ENCODE data around the gene PNPLA2. TPM values are rescaled to one million over a fixed set of nuclear protein-coding genes. Genes with fewer than 3 reads are reported as not detected.

Gene PNPLA2
- total and polyA plus RNA-seq, 2 donors from 2014 or later: 67.9 to 173 TPM

DNA sequence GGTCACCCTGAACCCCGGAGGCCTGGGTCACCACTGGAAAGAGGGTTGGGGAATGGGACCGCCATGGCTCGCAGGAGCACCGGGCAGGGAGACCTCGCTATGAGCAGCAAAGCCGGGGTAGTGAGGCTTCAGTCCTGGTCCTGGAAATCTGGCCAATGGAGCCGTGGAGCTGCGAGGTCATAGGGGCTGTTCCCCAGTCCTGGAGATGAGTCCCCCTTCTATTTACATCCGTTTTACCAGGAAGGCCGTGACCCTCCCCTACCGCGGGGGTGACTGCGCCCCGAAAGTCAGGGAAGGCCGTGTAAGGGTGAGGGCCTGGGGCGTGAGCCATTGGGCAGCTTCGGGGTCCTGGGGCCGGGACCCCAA is 14.1 kb upstream of the PNPLA2 start:
- no peaks in the 10 kb centered on the region for H3K27me3 ChIP-seq (ENCODE audit: control insufficient read depth, insufficient read depth, low read length)
- H3K9ac ChIP-seq (ENCODE audit: low read length in 3 of 3): peak overlapping the region in 2 of 3 donors; percentile 34 to 69
- H3K4me1 ChIP-seq (ENCODE audit: control insufficient read depth in 2 of 3, insufficient read depth in 2 of 3, low read depth in 1 of 3, low read length in 3 of 3): peaks cover 0 to 18% (median 4%) of the 10 kb centered on the region in 3 donors
- no peak for FAIRE-seq
- H3K36me3 ChIP-seq (ENCODE audit: control insufficient read depth in 2 of 3, insufficient read depth in 3 of 3, low read length in 3 of 3): no peaks in the 10 kb centered on the region
- DNase-seq: no peak
- TF ChIP-seq, protein P1, sequence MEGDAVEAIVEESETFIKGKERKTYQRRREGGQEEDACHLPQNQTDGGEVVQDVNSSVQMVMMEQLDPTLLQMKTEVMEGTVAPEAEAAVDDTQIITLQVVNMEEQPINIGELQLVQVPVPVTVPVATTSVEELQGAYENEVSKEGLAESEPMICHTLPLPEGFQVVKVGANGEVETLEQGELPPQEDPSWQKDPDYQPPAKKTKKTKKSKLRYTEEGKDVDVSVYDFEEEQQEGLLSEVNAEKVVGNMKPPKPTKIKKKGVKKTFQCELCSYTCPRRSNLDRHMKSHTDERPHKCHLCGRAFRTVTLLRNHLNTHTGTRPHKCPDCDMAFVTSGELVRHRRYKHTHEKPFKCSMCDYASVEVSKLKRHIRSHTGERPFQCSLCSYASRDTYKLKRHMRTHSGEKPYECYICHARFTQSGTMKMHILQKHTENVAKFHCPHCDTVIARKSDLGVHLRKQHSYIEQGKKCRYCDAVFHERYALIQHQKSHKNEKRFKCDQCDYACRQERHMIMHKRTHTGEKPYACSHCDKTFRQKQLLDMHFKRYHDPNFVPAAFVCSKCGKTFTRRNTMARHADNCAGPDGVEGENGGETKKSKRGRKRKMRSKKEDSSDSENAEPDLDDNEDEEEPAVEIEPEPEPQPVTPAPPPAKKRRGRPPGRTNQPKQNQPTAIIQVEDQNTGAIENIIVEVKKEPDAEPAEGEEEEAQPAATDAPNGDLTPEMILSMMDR (IDR thresholded peaks at IDR 0.05; ENCODE audit: borderline replicate concordance, extremely low read depth, insufficient read depth): no peak
- H3K4me3 ChIP-seq (ENCODE audit: low read length in 3 of 3): peak overlapping the region in 2 of 3 donors; percentile 36 to 59
- H3K9me3 ChIP-seq (ENCODE audit: control insufficient read depth in 2 of 3, insufficient read depth in 1 of 3, low read length in 3 of 3): no peaks in the 10 kb centered on the region
- H3K27ac ChIP-seq (ENCODE audit: low read depth in 2 of 2, low read length in 2 of 2): peak overlapping the region; percentile 37 to 43
- intact Hi-C loops (cut with DNase I): no loop called here

DNA sequence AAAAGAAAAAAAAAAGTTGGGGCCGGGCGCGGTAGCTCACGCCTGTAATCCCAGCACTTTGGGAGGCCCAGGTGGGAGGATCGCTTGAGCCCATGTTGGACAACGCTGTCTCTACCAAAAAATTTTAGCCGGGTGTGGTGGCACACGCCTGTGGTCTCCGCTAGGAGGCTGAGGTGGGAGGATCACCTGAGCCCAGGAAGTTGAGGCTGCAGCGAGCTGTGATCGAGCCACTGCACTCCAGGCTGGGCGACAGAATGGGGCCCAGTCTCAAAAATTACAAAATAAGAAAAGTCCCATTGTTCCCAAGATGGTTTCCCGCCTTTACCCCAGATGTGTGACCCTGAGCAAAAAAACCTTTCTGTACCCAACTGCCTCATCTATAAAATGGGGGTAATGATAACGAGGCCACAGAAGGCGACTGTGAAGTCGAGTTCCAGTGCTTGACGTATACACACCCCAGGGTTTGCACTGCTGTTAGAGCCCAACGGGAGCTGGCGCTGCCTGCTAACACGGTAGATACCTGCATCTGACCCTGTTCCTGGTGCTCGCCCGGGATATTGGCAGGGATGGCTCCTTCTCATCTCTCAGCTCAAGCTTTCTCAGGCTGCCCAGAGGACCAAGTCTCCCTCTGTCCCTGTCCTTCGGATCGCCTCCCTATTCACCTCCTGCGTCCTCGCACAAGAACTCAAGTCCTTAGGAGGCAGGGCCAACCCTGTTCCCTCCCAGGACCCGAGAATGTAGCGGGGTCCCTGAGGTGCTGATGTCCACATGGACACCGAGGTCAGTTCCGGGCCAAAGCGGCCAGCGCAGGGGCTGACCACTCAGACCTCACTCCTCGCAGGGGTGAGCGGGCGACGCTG is 10.1 kb upstream of the PNPLA2 start:
- Histone ChIP-seq H3K9me3 (ENCODE audit: control insufficient read depth in 2 of 3, insufficient read depth in 1 of 3, low read length in 3 of 3) (no peaks in the 10 kb centered on the region), H3K4me1 (ENCODE audit: control insufficient read depth in 2 of 3, insufficient read depth in 2 of 3, low read depth in 1 of 3, low read length in 3 of 3) (peaks cover 2 to 33% (median 10%) of the 10 kb centered on the region in 3 donors), H3K9ac (ENCODE audit: low read length in 3 of 3) (peak overlapping the region; percentile 90 to 97 (median 95)), H3K36me3 (ENCODE audit: control insufficient read depth in 2 of 3, insufficient read depth in 3 of 3, low read length in 3 of 3) (peaks cover 6 to 14% (median 14%) of the 10 kb centered on the region in 3 donors), H3K4me3 (ENCODE audit: low read length in 3 of 3) (peak overlapping the region; percentile 80 to 96 (median 85)), H3K27me3 (ENCODE audit: control insufficient read depth, insufficient read depth, low read length) (no peaks in the 10 kb centered on the region), H3K27ac (ENCODE audit: low read depth in 2 of 2, low read length in 2 of 2) (peak overlapping the region; percentile 99 to 100)
- TF ChIP-seq, protein P1 (IDR thresholded peaks at IDR 0.05; ENCODE audit: borderline replicate concordance, extremely low read depth, insufficient read depth): no peak
- intact Hi-C loops (cut with DNase I): no loop called here
- DNase-seq (no peak), FAIRE-seq (no peak)

DNA sequence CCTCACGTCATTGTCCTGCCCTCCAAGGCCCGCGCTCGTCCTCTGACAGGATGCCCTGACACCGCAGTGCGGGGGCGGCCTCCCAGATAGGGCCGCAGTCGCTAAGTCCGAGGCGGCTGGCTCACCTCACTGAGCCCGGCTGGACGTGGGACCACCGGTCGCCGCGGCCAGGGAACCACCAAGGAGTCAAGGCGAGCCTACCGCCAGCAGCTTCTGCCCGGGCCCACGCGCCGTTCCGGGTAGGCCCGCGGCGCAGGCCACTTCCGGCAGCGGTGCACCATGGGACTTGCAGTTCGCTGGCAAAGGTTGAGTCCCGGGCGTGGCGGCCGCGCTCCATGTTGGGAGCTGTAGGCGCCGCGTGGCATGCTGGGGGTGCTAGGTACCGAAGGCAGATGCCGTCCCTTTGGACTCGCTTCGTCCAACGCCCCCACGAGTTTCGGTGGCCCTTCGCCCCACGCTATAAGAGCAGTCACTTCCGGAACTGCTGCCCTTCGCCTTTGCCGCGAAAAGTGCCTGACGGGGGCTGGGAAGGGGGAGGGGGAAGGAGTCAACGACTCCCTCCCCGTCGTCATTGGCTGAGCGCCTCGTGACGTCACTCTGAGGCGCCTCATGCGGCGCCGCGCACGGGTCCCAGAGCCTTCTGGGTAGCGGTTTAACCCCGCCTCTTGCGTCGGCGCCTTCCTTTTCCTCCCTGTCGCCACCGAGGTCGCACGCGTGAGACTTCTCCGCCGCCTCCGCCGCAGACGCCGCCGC is 9.3 kb upstream of the PNPLA2 start, which contains the start of gene RPLP2:
TSS of gene RPLP2 (plus strand) at position 681 of the 753 bp plus-strand sequence. CDS start 268 bp downstream, outside the sequence.
- no peak for FAIRE-seq
- H3K27ac ChIP-seq (ENCODE audit: low read depth in 2 of 2, low read length in 2 of 2): peak within 1 kb of the TSS; percentile 99 to 100
- TF ChIP-seq, protein P1 (IDR thresholded peaks at IDR 0.05; ENCODE audit: borderline replicate concordance, extremely low read depth, insufficient read depth): no peak
- H3K9ac ChIP-seq (ENCODE audit: low read length in 3 of 3): peak within 1 kb of the TSS; percentile 90 to 98 (median 95)
- H3K4me1 ChIP-seq (ENCODE audit: control insufficient read depth in 2 of 3, insufficient read depth in 2 of 3, low read depth in 1 of 3, low read length in 3 of 3): peaks cover 2 to 28% (median 8%) of the 10 kb centered on the region in 3 donors
- no peaks in the 10 kb centered on the region for H3K9me3 ChIP-seq (ENCODE audit: control insufficient read depth in 2 of 3, insufficient read depth in 1 of 3, low read length in 3 of 3)
- intact Hi-C loops (cut with DNase I): no loop called here
- no peaks in the 10 kb centered on the region for H3K27me3 ChIP-seq (ENCODE audit: control insufficient read depth, insufficient read depth, low read length)
- H3K36me3 ChIP-seq (ENCODE audit: control insufficient read depth in 2 of 3, insufficient read depth in 3 of 3, low read length in 3 of 3): peaks cover 6 to 14% (median 14%) of the 10 kb centered on the region in 3 donors
- peak; percentile 98 to 100 (median 99) for DNase-seq
- peak within 1 kb of the TSS; percentile 80 to 96 (median 85) for H3K4me3 ChIP-seq (ENCODE audit: low read length in 3 of 3)

Data from kidney (tissue), 14 donors.